Left lobe of liver (tissue), 2 donors: Measurements from ENCODE around the gene TEC. TPM values are rescaled to one million over a fixed set of nuclear protein-coding genes. Genes with fewer than 3 reads are reported as not detected.
"Not testable (repeated sequence)": the region's sequence is repeated elsewhere in the genome, so short reads cannot be mapped to it uniquely, and the experiment has no call there.

ENCODE experiments used
- ATAC-seq: fragments of 200-7000 bp; cut with Tn5 transposase; one replicate; pipeline ENCODE4 v1.9.1; 2020; ENCODE audit warnings: mild to moderate bottlenecking, moderate library complexity
- DNase-seq: peaks from one replicate; pipeline ENCODE4 v3.0.0-alpha.2; 2020; ENCODE audit warnings: low spot score
- total RNA-seq: library from RNA; stranded (reverse); gene quantifications from one replicate; pipeline ENCODE4 v1.2.1, GENCODE V29; 2021
- donor health status: DM: no; HTN: no; CAD: no; lungs with moderate emphysema.
- donor health status: DM: no; HTN: yes; CAD: no.

The TEC gene
- 3.2 TPM for total RNA-seq

DNA sequence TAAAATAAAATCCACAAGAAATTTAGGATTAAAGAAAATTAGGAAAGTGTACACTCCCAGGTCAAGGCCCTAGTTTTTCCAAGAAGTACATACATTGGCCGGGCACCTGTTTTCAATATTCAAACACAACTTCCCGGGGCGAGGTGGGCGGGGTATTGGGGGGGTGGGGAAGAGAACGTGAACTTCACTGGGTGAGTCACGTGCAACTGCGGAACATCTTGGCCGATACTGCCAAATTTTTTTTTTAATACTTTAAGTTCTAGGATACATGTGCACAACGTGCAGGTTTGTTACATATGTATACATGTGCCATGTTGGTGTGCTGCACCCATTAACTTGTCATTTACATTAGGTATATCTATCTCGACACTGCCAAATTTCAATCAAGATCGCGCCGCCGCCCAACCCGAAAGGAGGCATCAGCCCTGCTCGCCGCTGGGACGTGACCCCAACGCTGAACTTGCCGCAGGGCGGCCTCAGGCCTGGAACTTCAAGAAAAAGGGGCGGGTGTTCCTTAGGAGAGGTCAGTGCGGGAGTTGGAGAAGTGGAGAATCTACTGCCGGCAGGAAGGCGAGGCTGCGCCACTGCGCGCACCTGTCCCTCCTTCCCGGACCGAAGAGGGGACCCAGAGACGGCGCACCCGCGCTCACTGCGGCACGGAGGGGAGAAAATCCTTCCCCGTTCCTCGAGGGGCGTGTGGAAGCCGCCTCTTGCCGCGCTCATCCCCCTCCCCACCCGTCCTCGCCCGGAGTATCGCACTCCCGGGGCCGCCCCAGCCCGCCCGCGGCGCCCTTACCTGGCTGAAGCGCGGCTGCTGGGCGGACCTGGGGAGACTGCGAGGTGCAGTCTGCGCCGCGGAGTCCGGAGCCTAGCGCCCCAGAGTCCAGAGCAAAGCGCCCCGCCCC is at the start of gene TEC:
TSS of gene TEC (minus strand) at position 883 of the 905 bp plus-strand sequence. CDS start 41,224 bp downstream, outside the sequence.
- ATAC-seq (peak; percentile 54), DNase-seq (no peak)

DNA sequence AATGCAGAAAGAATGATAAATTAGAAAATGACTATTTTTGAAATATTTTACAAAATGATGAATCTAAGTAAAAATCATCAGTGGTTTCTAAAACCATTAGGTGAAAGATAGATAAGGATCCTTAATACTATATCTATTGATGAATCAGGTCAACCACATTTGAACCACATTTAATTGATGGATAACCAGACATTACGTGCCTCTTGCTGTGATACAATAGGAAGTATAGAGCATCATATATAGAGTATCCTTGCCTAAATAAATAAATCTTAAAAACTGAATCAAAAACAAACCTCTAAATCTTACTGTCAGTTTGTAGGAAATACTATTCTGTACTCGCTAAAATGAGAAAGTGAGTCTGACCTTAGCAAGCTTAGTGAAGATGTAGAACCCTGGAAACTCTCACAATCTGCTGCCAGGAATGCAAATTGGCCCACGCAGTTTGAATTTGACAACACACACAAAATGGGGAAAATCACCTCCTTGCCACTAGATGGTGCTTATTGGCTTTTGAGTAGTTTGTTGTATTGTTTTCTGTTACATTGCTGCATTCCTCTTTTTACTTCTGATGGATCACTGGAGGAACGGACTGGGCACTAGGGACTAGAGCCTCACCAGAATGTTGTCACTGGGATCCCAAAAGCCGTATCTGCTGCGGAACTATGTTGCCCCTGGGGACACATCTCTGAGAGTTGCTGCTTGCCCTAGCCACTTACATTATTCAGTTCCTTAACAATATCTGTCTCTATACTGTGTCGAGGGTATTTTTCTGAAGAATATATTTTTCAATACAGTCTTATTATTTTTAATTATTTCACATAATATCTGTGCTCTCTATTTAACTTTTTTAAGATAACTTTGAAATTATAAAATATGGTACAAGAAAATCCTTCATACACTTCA is 46.3 kb upstream of the TEC start:
- ATAC-seq, result peak; percentile 97
- no peak for DNase-seq

DNA sequence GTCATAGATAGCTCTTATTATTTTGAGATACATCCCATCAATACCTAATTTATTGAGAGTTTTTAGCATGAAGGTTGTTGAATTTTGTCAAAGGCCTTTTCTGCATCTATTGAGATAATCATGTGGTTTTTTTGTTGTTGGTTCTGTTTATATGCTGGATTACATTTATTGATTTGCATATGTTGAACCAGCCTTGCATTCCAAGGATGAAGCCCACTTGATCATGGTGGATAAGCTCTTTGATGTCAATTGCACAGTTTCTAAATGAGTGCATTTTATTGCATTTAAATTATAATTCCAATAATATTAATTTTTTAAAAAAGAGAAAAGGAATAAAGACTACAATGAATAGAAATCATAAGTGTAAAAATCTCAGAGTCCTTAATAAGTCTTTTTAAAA is 45.1 kb upstream of the TEC start:
- not testable (repeated sequence) for ATAC-seq, DNase-seq

DNA sequence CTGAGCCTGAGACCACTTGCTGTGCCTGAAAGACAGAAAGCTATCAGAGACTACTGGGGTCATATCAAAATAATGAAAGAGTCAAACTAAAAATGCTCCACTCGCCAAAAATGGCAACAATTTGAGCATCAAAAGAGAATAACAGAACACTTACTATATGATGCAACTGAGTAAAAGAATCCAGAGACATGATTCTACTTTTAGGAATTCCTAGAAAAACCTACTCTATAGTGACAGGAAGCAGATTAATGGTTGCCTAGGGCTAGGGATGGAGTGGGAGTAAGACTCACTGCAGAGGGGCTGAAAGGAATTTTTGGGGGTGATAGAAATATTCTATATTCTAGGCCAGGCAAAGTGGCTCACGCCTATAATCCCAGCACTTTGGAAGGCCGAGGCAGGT is 42.3 kb upstream of the TEC start:
- DNase-seq, result no peak
- no peak for ATAC-seq

DNA sequence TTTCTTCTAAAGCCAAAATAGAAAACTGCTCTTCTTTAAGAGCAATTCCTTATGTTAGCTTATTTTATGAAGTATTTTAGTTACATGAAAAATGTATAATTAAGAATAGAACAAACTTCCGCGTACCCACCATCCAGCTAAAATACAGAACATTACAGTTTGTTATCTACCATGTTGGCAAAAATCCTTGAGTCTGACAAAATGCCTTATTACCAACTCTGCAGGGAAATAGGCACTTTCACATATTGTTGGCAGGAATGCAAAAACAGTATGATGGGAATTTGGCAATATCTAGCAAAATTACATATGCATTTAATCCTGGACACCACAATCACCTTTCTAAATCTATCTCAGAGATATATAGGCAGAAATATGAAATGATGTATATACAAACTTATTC is 39.3 kb upstream of the TEC start:
- no peak for ATAC-seq
- no peak for DNase-seq

DNA sequence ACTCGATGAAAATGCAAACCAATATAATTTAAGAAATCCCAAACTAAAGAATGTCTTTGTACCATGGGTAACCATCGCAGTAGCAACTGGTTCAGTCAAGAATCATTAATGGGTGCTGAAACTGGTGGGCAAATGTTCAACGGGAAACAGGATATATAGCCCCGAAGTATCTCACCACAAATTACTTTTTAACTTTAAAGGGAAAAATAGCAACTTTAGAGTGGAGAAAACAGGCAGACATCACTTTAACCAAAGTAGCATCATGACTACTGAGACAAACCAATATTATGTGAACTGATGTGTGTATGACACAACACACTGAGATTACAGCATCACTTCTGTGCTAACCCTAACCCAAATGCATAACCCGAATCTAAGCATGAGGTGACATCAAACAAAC is 37.9 kb upstream of the TEC start:
- DNase-seq (no peak), ATAC-seq (no peak)

DNA sequence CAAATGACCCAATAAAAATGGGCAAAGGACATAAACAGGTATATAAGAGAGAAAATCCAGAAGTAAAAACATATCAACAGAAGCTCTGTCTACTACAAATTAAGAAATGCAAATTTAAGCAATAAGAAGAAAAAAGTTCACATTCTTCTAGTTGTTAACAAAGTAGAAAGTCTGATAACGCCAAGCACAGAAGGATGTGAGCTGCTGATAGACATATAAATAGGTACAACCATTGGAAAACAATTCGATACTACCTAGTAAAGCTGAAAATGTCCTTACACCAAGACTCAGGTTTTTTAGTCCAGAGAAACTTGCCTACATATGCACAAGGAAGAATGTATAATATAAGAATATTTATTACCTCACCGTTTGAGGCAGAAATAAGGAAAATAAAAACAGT is 35.9 kb upstream of the TEC start:
- ATAC-seq (no peak), DNase-seq (no peak)

DNA sequence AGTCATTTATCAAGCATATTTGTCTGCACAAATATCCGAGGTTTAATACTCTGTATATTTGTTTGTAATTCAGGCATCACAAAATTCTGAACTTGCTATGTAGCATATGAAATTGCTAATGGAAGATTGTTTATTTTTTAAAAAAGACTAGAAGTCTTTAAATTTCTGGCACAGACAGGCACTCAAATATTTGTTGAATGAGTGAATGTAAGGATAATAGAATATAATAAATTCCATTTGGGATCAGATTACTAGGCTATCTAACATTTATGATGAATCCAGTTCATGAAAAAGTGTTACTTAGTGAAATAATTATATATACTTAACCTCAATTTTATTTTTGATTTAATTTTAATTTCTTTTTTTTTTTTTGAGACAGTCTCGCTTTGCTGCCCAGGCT is 30.4 kb upstream of the TEC start:
- no peak for DNase-seq
- ATAC-seq, result no peak

DNA sequence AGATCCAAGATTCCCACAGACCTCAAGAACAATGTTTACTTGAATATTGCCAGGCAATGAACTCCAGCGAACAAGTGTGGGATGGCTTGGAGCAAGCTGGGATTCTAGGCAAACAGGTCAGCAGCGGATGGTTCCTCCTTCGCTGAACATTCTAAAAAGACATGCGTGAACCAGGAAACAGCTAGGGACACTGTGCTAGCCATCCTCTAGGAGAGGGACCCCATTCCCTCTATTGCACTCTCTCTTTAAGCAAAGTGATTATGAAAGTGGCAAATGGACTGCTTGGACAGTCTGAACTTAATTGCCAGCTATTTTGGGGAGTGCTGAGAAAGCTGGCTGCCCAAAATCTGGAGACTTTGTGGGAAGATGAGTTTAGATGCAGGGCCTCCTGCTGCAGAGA is 29.9 kb upstream of the TEC start:
- DNase-seq (no peak), ATAC-seq (no peak)

DNA sequence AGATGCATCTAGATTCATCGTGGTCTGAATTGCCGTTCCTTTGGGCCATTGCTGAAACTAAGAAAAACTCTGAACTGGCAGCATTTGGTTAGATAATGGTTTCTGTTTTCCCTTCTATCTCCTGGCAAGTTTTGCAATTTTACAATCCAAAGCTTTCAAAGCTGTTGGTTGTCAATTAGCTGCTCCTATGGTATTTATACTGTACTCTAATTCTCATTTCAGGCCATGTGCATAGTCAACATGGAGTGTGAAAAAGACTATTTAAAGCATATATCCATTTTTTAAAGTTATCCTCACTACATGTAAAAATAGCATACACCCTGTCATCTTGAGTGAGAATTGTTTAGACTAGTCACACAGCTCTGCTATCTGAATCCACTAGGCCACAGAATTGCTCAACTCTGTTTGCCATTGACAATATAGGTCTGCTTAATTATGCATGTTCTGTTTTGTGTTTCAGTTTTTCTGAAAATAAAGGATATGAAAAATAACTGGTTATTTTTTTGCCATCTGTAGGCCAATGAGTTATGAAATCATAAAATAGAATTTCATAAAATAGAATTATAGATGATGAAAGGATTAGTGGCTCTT is 27.7 kb upstream of the TEC start:
- no peak for DNase-seq
- ATAC-seq, result no peak

DNA sequence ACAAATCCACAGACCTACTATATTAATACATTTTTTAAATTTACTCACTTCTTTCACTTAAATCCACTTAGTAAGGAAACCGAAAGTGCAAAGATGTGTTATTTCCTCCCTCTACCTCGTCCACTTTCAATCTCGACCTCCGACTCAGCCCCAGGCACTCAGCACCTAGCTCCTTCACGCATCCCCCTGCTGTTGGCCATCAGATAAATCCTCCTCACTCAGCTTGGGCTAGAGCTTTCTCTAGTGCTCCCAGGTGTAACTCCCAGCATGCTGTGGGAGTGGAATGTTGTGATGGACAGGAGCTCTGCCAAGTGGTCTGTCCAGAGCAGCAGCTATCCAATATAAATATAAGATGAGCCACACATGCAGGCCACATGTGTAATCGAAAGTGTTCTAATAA is 26.7 kb upstream of the TEC start:
- ATAC-seq (no peak), DNase-seq (no peak)

DNA sequence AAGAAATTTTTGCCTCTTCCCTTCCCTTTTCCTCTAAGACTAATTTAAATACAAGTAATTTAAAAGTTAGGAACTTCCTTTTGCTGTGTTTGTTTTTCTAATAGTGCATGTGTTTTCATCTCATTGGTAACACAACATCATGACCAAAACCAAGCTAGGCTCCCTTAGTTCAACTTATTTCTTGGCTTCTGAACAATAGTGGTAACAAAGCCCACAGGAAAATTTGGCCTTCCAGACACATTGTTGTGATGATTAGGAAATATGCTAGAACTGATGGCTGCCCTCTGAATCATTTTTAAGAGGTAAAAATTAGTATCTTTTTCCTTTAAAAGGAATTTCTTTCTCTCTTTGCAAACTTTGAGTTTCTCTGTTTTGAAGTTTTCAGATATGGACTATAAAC is 25.5 kb upstream of the TEC start:
- ATAC-seq, result no peak
- DNase-seq, result no peak

DNA sequence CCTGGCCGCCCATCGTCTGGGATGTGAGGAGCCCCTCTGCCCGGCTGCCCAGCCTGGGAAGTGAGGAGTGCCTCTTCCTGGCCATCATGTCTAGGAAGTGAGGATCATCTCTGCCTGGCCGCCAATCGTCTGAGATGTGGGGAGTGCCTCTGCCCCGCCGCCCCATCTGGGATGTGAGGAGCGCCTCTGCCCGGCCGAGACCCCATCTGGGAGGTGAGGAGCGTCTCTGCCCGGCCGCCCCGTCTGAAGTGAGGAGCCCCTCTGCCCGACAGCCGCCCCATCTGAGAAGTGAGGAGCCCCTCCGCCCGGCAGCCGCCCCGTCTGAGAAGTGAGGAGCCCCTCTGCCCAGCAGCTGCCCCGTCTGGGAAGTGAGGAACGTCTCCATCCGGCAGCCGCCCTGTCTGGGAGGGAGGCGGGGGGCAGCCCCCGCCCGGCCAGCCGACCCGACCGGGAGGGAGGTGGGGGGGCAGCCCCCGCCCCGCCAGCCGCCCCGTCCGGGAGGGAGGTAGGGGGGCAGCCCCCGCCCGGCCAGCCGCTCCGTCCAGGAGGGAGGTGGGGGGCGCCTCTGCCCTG is 22.7 kb upstream of the TEC start:
- DNase-seq, result not testable (repeated sequence)

DNA sequence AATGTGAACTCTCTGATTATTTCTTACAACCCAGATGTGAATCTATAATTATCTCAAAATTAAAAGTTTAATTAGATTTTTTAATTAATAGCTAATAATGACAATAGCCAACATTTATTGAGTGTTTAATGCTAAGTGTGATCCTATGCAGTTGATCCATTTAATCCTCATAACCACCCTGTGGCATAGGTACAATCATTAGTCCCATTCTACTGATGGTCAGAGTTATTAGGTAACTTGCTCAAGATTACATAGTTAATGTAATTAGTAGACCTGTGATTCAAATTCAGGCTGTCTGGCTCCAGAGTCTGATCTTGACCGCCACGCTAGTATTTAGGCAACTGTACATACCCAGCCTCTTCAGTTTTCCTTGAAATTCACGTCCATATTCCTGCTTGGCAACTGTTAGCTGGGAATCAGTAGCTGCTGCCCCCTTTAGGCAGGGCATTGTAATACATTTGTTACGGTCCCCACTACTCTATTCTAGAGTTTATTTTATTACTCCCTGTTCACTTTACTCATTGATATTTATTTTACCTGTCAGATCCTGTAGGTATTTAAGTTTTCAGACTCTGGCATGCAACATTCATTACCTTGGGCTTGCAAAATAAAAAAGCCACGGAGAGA is 20.6 kb upstream of the TEC start:
- DNase-seq, result no peak
- peak; percentile 89 for ATAC-seq

More for the DNA sequence above, 22.7 kb upstream of the TEC start:
- not testable (repeated sequence) for ATAC-seq

DNA sequence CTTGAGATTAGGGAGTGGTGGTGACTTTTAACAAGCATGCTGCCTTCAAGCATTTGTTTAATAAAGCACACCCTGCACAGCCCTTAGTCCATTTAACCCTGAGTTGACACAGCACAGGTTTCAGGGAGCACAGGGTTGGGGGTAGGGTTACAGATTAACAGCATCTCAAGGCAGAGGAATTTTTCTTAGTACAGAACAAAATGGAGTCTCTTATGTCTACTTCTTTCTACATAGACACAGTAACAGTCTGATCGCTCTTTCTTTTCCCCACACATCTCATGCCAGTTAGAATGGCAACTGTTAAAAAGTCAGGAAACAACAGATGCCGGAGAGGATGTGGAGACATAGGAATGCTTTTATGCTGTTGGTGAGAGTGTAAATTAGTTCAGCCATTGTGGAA is 16.4 kb upstream of the TEC start:
- not testable (repeated sequence) for DNase-seq, ATAC-seq

DNA sequence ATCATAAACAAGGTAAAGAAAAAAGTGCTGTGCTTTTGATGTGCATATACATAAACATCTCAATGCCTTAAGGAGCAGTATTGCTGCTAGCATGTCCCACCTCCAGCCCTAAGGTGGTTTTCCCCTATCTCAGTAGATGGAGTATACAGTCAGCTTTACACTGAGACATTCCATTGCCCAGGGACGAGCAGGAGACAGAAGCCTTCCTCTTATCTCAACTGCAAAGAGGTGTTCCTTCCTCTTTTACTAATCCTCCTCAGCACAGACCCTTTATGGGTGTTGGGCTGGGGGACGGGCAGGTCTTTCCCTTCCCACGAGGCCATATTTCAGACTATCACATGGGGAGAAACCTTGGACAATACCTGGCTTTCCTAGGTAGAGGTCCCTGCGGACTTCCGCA is 16.0 kb upstream of the TEC start:
- DNase-seq, ATAC-seq: not testable (repeated sequence)

DNA sequence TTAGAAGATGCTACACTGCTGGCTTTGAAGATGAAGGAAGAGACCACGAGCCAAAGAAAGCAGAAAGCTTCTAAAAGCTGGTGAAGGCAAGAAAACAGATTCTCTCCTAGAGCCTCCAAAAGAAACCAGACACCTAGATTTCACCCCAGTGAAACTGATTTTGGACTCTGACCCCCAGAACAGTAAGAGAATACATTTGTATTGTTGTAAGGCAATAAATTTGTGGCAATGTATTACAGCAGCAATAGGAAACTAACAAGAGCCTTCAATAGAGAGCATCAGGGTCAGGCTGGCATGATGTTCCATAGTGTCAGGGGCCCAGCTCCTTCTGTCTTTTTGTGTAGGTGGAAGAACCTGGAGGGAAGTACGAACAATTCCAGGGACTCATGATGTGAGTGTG is 6.0 kb upstream of the TEC start:
- ATAC-seq (no peak), DNase-seq (no peak)

DNA sequence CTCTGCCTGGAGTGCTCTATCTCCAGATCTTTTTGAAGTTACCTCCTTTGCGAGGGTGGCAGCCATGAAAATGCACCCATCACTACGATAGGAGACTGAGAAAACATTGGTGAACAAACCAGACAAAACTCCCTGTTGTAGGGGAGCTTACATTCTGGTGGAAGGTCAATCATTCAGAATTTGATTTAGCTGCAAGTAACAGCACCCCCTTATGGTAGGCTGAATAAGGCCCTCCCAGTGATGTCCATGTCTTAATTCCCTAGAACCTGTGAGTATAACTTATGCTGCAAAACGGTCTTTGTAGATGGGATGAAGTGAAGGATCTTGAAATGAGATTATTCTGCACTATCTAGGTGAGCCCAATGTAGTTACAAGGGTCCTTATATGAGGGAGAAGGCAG is 5.6 kb upstream of the TEC start:
- ATAC-seq, result peak; percentile 95
- no peak for DNase-seq

DNA sequence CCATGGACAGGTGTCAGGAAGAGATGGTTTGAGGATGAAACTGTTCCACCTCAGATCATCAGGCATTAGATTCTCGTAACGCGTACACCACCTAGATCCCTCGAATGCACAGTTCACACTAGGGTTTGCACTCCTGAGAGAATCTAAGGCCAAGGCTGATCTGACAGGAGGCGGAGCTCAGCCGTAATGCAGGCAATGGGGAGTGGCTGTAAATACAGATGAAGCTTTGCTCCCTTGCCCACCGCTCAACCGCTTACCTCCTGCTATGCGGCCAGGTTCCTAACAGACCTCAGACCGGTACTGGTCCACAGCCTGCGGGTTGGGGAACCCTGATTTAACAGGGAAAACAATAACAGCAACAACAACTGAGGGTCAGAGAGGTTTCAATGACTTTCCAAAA is 2.0 kb upstream of the TEC start:
- no peak for DNase-seq
- no peak for ATAC-seq

DNA sequence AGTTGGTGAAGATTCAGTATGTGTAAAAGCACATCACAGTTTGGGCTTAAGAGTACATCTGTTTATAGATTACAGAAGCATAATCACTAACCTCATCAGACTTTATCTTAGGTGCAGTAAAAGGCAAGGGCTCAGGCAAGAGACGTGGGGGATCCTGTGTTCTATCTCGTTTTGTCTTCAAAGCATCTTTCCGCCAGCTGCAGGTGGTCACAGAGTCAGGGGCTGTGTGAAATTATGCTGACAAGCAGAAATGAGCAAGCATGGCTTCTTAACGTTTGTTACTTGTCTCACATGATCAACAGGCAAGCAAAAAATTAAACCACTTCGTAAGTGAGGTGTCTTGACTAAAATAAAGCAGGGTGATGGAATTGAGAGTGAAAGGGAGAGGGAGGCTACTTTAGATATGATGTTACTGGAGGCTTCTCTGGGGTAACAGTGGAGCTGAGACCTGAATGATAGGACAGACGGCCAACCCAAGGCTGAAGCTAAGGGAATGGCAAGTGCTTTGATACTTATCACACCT is 1.4 kb upstream of the TEC start:
- DNase-seq (no peak), ATAC-seq (no peak)
